GM19035 (cell line): Measurements from ENCODE around the gene SUN5.

Source experiments
- ATAC-seq: cut with Tn5 transposase; IDR thresholded peaks from one replicate; pipeline ENCODE4 v1.9.1; 2021; ENCODE audit not compliant: unreplicated experiment

The SUN5 gene

DNA sequence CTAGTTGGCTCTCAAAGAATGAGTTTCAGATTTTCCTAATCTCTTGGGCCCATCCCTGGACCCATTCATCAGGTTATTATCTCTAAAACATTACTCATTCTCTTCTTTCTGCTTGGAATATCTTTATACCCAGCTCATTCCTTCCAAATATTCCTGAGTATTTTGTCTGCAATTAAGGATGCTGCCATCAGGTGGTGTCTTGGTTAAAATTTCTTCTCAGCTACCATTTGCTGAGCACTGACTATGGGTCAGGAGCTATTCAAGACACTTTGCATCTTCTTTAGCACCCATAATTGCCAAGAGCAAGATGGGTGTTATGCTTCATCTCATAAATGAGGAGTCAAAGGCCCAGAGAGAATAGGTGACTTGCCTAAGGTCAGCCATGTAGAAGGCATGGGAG, 8.4 kb downstream of the SUN5 start:
- ATAC-seq = no peak

DNA sequence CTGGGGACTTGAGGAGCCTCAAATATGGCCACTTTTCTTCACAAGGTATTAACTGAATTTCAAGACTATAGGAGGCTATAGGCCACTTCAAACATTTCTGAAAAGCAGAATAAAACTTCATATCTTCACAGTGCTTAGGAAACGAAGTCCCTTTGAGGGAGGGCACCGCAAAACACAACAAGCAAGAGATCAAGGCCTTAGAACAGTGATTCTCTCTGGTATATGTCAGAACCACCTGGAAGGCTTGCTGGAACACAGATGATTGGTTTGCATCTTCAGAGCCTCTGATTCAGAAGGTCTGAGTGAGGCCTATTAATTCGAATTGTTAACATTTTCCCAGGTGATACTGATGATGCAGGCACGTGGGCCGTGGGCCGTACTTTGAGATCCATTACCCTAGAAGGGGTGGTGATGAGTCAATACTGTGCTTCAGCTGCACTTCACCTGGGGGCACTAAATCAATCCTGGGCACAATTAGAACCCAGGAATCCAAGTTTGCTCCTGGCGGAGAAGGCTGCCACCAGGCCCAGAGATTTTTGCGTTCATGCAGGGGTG, 10.7 kb downstream of the SUN5 start:
- no peak for ATAC-seq

DNA sequence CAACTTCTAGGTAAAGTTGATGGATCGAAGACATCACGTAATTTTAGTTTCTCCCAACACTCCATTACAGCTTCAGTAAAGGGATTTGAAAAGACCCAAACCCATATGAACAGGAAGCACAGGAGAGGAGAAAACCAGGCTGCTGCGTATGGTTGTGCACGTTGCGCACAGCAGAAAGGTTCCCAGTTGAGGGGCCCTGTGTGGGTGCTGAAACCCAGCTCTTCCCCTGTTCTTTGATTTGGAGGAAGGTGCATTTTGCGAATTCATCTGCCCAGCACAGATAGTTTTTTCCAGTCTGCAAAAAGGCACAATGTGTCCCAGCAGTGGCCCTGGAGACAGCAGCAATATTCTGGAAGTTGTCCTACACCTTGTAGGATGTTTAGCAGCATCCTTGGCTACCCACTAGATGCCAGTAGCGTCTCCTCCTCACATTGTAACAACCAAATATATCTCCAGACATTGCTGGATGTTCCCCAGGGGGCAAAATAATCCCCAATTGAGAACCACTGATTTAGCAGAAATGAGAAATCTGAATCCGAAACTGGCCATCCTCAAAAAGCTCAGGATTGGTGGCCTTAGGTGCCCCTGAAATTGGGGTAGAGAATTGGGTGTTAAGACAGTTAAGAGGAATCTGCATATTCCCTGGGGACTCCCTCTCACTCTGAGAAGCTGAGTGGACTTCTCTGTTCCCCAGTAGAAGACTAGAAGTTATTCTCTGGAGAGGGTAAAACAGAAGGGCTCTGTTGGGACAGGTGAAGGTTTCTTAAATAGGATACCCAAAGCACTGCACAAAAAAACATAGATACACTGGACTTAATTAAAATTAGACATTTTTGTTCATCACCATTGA, 12.2 kb downstream of the SUN5 start:
- no peak for ATAC-seq

DNA sequence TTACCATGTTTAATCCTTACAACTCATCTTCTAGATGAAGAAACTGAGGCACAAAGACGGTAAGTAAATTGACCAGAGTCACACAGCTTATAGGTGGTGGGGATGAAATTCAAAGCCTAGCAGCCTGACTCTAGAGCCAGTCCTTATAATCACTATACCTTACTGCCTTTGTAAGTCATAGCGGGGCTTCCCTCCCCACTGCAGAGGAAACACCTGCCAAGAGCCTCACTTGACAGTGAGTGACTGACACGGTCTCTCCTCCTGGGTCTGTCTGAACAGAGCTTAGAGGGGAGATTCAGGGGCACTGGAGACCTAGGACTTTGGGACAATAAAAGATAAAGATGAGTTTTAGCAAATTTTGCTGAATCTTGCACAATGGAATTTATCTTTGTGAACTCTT, 12.8 kb downstream of the SUN5 start:
- ATAC-seq = no peak

DNA sequence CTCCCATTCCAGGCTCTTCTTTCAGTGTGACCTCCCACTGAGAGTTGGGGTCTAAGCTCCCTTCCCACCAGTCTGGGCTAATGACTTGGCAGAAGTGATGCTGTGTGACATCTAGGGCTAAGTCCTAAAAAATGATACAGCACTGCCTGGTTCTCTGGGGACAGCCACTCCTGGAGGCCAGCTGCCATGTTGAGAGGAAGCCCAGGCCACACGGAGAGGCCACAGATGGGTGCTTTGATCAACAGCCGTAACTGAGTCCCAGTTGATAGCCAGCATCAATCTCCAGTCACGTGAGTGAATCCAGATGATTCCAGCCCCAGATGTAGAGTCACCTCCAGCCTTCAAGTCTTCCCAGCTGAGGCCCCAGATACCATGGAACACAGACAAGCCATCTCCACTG, 13.8 kb downstream of the SUN5 start:
- ATAC-seq = no peak

DNA sequence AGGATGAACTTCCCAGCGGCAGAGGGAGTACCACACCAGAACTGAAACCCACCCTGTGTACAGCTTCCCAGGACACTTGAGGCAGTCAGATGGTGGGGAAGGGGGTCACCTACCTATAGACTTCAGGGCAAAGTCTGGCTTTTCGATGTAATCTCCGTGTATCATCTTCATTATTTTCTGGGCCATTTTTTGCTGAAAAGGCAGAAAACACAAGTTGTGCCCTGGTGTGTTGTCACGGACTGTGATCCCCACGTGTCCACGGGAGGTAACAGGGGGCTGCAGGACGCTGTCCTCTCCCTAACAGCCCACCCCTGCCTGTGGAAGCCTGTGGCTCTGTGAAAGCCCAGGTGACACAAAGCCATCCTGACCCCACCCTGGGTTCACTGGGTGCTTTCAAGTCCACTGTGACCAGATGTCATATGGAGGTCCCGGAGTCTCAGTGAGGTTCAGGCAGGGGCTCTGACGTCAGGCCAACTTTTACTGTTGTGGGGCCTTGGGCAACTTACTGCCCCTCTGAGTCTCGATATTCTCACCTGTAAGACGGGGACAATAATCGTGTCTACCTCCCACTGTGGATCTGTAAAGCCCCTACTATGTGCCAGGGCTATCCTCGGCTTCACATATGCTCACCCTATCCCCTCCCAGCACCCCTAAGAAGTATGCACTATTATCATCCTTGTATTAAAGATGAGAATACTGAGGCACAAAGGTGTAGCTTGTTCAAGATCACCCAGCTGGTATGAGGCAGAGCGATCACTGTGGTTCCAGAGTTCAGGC, 14.5 kb downstream of the SUN5 start:
- ATAC-seq = no peak

DNA sequence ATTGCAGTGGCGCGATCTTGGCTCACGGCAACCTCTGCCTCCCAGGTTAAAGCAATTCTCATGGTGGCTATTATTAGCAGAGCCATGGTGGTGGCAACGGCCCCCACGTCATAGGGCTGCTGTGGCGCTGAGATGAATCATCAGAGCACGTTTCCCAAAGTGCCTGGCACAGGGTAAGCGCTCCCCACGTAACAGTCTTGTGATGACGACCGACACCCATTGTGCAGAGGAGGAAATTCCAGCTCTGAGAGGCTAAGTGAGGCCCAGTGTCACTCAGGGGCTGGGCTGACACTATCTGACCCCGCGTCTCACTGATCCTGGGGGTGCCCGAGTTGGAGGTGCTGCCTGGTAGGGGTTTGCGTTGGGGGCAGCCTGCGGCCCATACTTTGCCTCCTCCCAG, 16.2 kb downstream of the SUN5 start:
- ATAC-seq = no peak

DNA sequence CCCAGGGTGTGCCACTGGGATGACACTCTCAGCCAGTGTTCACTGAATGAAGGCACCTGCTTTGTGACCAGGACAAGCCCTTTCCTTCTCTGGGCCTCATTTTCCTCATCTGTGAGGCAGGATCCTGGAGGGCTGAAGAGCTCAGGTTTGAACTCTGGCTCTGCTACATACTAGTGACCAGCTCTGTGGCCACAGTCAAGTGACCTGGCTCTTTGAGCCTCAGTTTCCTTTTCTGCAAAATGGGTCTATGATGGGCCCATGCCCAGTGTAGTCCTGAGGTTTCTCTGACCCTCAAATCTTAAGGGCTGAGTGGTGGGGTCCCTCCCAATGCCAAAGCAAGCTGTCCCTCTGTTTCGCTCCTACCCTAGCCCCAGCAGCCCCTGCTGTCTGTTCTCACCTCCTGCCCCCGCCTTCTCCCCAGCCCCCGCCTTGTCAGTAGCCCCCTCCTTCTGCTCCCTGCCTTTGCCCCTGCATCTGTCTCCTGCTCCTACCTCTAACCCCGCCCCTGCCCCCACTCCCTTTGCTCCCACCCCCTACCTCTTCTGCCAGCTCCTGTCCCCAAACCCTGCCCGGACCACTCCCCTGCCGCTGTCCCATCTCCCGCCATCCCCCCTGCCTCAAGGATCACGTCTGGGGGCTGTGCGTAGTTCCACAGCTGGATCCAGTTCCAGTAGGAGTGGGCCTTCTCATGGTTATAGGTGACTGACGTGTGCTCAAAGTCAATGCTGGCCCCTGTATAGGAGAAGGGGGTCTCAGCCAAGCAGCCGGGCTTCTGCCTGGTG, 17.0 kb downstream of the SUN5 start:
- no peak for ATAC-seq

DNA sequence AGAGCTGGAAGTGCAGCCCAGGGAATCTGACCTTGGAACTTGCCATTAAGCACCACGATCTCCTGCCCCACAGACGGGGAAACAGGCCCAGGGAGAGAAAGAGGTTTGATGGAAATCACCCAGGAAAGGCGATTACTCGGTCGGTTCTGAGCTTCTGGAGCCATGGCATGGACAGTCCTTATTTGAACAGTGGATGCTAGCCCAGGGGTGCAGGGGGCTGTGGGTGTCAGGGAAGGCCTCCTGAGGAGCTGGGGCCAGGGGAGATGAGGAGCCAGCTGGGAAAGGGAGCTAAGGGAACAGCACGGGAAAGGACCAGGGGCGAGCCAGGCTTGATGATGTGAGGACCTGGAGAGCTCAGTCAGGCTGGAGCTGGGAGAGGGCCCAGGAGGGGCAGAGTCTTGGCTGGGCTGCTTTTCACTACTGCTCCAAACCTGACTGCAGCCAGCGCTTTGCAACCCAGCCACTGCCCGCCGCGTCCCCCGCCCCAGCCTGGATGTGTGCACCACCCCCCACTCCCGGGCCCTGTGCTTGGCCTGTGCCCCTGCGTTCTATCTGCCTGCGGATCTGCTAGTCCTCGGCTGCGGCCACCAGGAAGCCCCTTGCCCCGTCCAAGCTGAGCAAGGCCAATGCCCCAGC, 17.8 kb downstream of the SUN5 start:
- no peak for ATAC-seq

DNA sequence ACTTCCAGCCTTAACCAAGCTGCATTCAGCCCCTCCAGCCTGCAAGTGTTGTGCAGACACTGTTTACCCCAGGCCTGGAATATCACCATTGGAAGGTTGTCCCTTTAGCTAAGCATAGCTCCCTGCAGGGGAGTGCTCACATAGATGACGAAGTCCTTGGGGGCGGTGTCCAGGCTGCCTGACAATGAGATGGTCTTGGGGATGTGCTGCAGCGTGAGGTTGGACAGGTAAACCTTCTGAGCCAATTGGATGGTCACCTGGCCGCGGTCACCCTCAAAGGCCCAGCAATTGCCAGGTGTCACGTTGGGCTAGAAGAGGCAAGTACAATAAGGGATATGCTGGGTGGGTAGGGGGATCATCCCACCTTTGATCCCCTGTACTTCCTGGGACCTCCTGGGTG, 18.6 kb downstream of the SUN5 start:
- ATAC-seq = no peak

DNA sequence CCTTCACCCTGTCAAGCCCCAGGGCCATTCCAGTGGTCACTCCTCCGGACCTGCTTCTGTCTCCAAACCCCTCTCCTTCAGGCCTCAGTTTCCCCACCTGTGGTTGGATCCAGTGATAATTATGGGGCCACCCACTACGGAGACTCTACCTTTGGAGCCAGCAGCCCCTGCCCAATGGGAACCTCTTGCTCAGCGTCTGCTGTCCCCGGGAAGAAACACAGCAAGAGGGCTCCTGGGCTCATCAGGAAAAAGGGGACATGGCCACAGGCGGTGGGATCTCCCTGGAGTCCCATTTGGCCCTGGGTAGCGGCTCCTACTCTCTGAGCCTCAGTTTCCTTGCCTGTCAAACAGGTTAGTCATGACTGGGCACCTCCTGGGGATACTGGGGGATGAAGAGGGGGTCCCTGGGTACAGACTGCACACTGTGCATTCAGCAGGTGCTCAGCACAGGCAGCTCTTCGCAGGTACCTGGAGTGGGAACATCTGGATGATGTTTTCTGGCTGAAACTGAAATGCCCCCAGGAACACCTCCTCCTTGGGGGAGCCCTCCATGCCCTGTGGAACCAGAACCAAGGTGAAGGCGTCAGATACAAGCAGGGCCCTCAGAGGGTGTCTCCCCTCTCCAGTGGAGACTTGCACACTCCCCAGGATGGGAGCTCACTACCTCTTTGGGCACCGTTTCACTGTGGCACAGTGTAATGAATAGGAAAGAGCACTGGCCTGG, 19.4 kb downstream of the SUN5 start:
- no peak for ATAC-seq

DNA sequence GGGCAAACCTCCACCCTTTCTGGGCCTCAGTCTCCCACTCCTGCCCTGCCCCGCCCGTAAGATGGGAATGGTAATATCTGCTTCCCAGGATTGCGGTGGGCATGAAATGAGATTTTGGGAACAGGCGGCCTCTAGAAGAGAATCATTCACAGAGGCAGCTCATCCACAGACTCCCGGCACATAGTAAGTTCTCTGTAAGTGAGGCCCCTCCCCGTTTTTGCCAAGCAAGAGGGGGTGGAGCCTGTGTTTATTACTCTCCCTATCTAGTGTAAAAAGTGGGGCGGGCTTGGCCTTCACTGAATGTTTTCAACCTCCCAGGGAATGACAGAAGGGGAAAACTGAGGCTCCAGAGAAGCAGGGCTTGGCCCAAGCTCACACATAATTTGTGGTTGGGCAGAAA, 20.0 kb downstream of the SUN5 start:
- ATAC-seq = no peak

DNA sequence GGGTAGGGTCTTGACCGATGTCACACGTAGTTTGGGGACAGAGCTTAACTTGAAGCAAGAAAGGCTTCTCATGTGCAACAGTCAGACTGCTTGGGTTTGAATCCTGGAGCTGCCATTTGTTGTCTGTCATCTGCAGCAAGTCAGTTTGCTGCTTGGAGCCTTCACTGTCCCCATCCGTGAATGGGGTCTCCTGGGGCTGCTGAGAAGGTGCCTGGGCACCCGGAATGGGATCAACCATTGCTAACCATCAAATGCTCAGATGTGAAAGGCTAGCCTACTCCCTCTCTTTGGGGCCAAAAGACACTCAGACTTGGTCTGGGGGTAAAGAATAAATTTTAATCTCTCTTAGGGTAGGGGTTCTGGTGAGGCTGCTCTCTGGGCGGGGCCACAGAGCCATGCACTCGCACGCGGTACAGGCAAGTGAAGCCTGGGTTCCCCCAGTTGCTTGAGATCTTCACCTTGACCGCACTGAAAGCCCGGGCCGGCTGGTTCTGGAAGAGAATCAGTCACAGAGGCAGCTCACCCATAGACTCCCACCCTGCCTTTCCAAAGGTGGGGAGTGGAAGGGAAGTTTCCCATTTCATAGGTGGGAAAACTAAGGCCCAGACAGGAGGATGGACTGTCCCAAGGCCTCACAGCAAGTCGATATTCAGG, 20.6 kb downstream of the SUN5 start:
- ATAC-seq = no peak

DNA sequence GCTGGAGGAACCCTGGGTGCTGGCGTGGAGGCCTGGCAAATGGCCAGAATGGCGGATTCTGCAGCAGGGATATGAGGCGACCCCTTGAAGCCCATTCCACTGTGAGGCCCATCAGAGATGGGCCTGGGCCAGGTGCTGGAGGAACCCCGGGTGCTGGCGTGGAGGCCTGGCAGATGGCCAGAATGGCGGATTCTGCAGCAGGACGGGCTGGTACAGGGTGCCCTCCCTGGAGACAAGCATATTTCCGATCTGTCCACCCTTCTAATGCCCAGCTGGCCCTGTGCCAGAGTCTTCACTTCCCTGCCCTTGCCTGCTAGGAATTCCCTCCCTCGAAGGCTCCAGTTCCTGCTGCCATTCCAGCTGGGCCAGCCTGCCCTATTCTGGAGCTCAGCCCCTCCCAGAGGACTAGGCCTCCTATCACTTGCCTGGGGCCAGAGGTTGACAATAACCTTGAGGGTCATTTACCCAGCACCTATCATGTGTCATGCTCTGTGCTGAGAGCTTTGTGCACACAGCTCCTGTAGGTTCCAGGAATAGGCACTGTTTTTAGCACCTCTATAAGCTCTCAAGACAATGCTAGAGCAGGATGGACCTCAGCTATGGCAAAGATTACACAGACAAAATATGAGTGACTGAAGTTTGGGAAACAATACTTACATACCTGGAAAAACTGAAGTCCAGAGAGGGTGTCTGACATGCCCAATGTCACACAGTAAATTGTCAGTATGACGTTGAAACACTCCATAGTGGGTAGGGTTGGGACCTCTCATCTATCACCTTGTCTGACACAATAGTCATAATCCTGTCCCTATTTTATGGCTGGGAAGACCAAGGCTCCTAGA, 21.4 kb downstream of the SUN5 start:
- no peak for ATAC-seq

DNA sequence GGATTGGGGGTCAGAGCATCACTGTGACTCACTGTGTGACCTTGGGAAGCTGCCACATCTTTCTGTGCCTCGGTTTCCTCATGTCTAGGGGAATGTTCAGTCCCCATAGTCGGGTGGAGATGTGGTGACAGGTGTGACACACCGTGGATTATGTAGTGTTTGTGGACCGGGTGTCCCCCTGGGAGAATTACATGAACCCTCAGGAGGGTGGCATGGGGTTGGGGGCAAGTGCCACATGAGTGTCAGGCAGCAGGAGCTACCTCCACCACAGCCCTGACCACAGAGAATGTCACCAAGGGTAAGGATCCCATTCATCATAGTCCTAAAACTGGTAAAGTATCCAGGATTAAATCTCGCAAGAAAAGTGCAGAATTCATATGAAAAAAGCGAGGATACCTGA, 23.2 kb downstream of the SUN5 start:
- no peak for ATAC-seq

DNA sequence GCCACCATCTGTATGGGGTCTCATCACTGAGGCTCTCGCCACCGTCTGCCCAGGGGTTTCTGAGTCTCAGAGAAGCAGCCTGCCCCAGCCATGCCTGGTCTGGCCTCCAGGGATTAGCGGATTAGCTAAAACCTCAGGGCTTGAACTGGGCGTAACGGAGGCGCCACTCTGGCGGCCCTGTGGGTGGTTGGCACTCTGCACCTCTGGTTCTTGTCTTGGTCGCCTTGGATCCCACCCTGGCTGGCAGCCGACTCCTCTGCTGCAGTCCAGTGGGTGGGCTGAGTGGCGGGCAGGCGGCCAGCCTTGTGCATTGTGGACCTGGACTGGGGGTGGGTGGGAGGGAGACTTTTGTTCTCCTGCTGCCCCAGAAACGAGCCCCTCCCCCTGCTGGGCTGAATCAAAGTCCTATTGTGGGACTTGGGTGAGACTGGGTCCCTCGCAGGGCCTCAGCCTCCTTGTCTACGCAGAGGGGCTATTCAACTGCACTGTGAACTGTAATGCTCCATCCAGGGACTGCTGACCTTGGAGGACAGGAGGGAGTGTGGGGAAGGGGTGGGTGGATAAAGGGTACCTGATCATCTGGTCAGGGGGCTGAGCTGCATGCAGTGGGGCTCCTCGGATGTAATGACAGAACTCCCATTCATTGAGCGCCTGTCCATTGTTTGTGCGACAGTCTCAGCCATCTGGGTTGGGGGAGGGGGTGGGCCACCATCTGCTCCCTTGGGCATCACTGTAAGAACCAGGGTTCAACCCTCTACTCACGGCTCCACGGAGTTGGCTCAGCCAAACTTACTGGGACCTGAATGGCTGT, 23.9 kb downstream of the SUN5 start:
- no peak for ATAC-seq

DNA sequence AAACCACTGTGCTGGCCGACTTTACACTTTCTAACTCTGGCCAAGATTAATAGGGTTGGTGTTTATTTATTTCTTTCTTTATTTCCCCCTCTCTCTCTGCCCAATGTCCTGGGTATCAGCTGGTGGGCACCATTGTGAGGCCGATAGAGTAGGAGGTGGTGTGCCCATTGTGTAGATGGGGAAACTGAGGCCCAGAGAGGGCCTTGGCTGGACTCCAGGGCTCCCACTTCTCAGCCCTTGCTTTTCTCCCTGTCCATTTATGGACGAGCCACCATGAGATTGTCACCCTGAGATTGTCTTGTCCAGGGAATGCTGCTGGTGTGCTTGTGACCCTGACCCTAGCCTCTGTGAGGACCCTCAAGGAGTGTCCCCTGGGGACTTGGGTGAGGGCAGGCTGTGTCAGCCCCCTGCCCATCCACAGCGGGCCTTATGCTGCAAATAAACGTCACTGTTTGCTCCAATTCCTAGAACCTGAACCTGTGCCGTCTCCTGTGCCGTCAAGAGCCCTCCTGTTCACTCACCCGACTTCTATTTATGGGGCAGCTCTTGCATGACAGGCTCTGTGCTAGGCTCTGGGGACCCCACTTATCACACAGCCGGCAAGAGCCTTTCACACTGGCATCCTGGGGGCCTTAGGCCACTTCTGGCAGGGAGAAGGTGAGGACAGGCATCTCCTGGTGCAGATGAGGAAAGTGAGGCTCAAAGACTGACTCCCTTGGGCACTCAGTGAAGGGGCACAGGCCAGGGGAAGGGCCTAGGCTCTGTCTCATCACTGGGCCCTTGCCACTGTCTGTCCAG, 24.8 kb downstream of the SUN5 start:
- no peak for ATAC-seq
